Gastrocnemius medialis (tissue), 4 donors: ENCODE measurements around the gene ADAMTS2. TPM values are rescaled to one million over a fixed set of nuclear protein-coding genes. Genes with fewer than 3 reads are reported as not detected.
A peak's percentile ranks its signal among the peaks of the same experiment; 100 is the strongest.

Experiments
- ATAC-seq, 2 donors: fragments of 150-250 bp; one replicate each; pipeline ENCODE4 v1.9.1; 2016
- DNase-seq, 2 donors: peaks; one replicate each; pipeline ENCODE4 v3.0.0-alpha.2; 2019
- H3K27ac ChIP-seq, 4 donors: fragments of 200-600 bp; sonication (generic); 1 replicate in 1 of 4; 2 replicates in 3 of 4; pipeline ENCODE4 v1.5.1; 2016 to 2018; ENCODE audit warnings: mild to moderate bottlenecking in 2 of 4, moderate library complexity in 1 of 4
- H3K27me3 ChIP-seq, 3 donors: fragments of 200-600 bp; sonication (generic) in 2 of 3; 1 replicate in 1 of 3; 2 replicates in 2 of 3; pipeline versions ENCODE4 v1.5.1 to v1.6.0; 2016 to 2019; ENCODE audit warnings: mild to moderate bottlenecking in 1 of 3, moderate library complexity in 1 of 3
- H3K36me3 ChIP-seq, 2 donors: fragments of 200-600 bp; sonication (generic) in 1 of 2; one replicate each; pipeline ENCODE4 v1.5.1; 2017 to 2018
- H3K4me1 ChIP-seq, 2 donors: fragments of 200-600 bp; sonication (generic) in 1 of 2; one replicate each; pipeline ENCODE4 v1.5.1; 2016 to 2017; ENCODE audit warnings: mild to moderate bottlenecking in 2 of 2
- H3K4me3 ChIP-seq, 4 donors: fragments of 200-600 bp; sonication (generic) in 3 of 4; 1 replicate in 1 of 4; 2 replicates in 3 of 4; pipeline ENCODE4 v1.5.1; 2016 to 2019; ENCODE audit warnings: mild to moderate bottlenecking in 2 of 4
- H3K9me3 ChIP-seq, 3 donors: fragments of 200-600 bp; sonication (generic) in 2 of 3; 1 replicate in 1 of 3; 2 replicates in 2 of 3; pipeline ENCODE4 v1.5.1; 2016 to 2019
- CTCF ChIP-seq, 5 experiments: fragments of 450-650 bp in 3 of 5; fragments of 200-600 bp in 2 of 5; sonication (generic) in 2 of 5; IDR thresholded peaks in 4 of 5; conservative IDR thresholded peaks in 1 of 5; 1 replicate in 4 of 5; 2 replicates in 1 of 5; pipeline ENCODE4 v1.5.1; 2016 to 2019; ENCODE audit warnings: antibody characterized with exemption in 5 of 5, mild to moderate bottlenecking in 3 of 5, moderate library complexity in 3 of 5
- POLR2A ChIP-seq, 2 donors: fragments of 450-650 bp; IDR thresholded peaks; one replicate each; pipeline ENCODE4 v1.6.1; 2017; ENCODE audit warnings: antibody characterized with exemption in 2 of 2, mild to moderate bottlenecking in 2 of 2, moderate library complexity in 2 of 2
- in situ Hi-C, 4 donors: fragments of 200-750 bp; cut with MboI; loops; one replicate each; pipeline versions ENCODE4 v1.15.0 to v1.8.0; 2017; ENCODE audit warnings: low sequenced_read_pairs in 4 of 4
- intact Hi-C: fragments of 100-400 bp; cut with DNase I; formaldehyde crosslinking; loops from one replicate; pipeline ENCODE4 v1.15.1; 2023; ENCODE audit warnings: low total_unique reads
- total RNA-seq, 4 donors: library from RNA; depleted of rRNA; stranded (reverse); fragments of >200 nt; gene quantifications; one replicate each; pipeline versions ENCODE4 v1.1.0 to v1.2.3, GENCODE V29; 2016

ADAMTS2 gene
- total RNA-seq, 4 donors from 2014 or later = 0.78 to 3.8 (median 2.0) TPM

- H3K36me3 ChIP-seq = no peaks in the 10 kb centered on the region
- peaks cover 0 to 4% (median 0%) of the 10 kb centered on the region in 3 donors for H3K27me3 ChIP-seq
- intact Hi-C loops = no loop called here
- no peaks in the 10 kb centered on the region for H3K9me3 ChIP-seq
- H3K4me1 ChIP-seq = no peaks in the 10 kb centered on the region
- no peak for TF ChIP-seq POLR2A (IDR thresholded peaks at IDR 0.05)
- no peak for TF ChIP-seq CTCF (IDR thresholded peaks at IDR 0.05 in 4 of 5, conservative IDR thresholded peaks at IDR 0.05 in 1 of 5)
- no peak overlapping the region for H3K4me3 ChIP-seq
- in situ Hi-C loops = no loop called here
- H3K27ac ChIP-seq = peak overlapping the region in 2 of 4 donors; percentile 7 to 16
- DNase-seq (peak in 1 of 2 donors; percentile 11), ATAC-seq (peak; percentile 69 to 74)
Observed at GRCh38 chr5:179243333-179243732, 101.9 kb downstream of the ADAMTS2 start.

GRCh38 chr5:179242676-179243075 is 102.6 kb downstream of the ADAMTS2 start:
- no peak for TF ChIP-seq CTCF (IDR thresholded peaks at IDR 0.05 in 4 of 5, conservative IDR thresholded peaks at IDR 0.05 in 1 of 5)
- no peak for TF ChIP-seq POLR2A (IDR thresholded peaks at IDR 0.05)
- no peak for ATAC-seq
- Histone ChIP-seq H3K4me1 (no peaks in the 10 kb centered on the region), H3K27ac (peak overlapping the region in 1 of 4 donors; percentile 16), H3K4me3 (no peak overlapping the region), H3K27me3 (peaks cover 0 to 4% (median 0%) of the 10 kb centered on the region in 3 donors), H3K36me3 (no peaks in the 10 kb centered on the region), H3K9me3 (no peaks in the 10 kb centered on the region)
- intact Hi-C loops (no loop called here), in situ Hi-C loops (no loop called here)
- no peak for DNase-seq

GRCh38 chr5:179241764-179242370 is 103.4 kb downstream of the ADAMTS2 start:
- no peak for ATAC-seq

GRCh38 chr5:179241175-179241574 is 104.1 kb downstream of the ADAMTS2 start:
- intact Hi-C loops (loop anchor here (1.0 kb wide), 1 partner anchor 16 kb away; no protein-coding TSS in a partner anchor), in situ Hi-C loops (no loop called here)
- ATAC-seq (no peak), DNase-seq (peak in 1 of 2 donors; percentile 15)
- Histone ChIP-seq H3K36me3 (no peaks in the 10 kb centered on the region), H3K9me3 (no peaks in the 10 kb centered on the region), H3K4me3 (no peak overlapping the region), H3K4me1 (no peaks in the 10 kb centered on the region), H3K27me3 (peaks cover 0 to 4% (median 0%) of the 10 kb centered on the region in 3 donors), H3K27ac (no peak overlapping the region)
- no peak for TF ChIP-seq CTCF (IDR thresholded peaks at IDR 0.05 in 4 of 5, conservative IDR thresholded peaks at IDR 0.05 in 1 of 5)
- no peak for TF ChIP-seq POLR2A (IDR thresholded peaks at IDR 0.05)

More at GRCh38 chr5:179241764-179242370, 103.4 kb downstream of the ADAMTS2 start:
- Histone ChIP-seq H3K4me3 (no peak overlapping the region), H3K27me3 (peaks cover 0 to 4% (median 0%) of the 10 kb centered on the region in 3 donors), H3K4me1 (no peaks in the 10 kb centered on the region), H3K36me3 (no peaks in the 10 kb centered on the region), H3K9me3 (no peaks in the 10 kb centered on the region), H3K27ac (no peak overlapping the region)
- intact Hi-C loops = loop anchor here (1.0 kb wide), 1 partner anchor 17 kb away; no protein-coding TSS in a partner anchor
- TF ChIP-seq POLR2A (IDR thresholded peaks at IDR 0.05) (no peak), CTCF (IDR thresholded peaks at IDR 0.05 in 4 of 5, conservative IDR thresholded peaks at IDR 0.05 in 1 of 5) (no peak)
- in situ Hi-C loops = no loop called here
- peak in 1 of 2 donors; percentile 9 for DNase-seq
